NB4 (cell line): ENCODE measurements around the gene SLC6A11.

Experiments
- POLR2A ChIP-seq: IDR thresholded peaks from 2 replicates; pipeline ENCODE4 v1.6.1; 2011; ENCODE audit warnings: mild to moderate bottlenecking; ENCODE audit not compliant: insufficient read length; ENCODE audit errors: extremely low read depth
- TF ChIP-seq, protein P1 (sequence below): IDR thresholded peaks from one replicate; pipeline ENCODE4 v1.5.1; 2012; ENCODE audit warnings: low read depth, low read length
- TF ChIP-seq, protein P2 (sequence below): IDR thresholded peaks from 2 replicates; pipeline ENCODE4 v1.6.1; 2011; ENCODE audit warnings: low read depth, low read length

DNA sequence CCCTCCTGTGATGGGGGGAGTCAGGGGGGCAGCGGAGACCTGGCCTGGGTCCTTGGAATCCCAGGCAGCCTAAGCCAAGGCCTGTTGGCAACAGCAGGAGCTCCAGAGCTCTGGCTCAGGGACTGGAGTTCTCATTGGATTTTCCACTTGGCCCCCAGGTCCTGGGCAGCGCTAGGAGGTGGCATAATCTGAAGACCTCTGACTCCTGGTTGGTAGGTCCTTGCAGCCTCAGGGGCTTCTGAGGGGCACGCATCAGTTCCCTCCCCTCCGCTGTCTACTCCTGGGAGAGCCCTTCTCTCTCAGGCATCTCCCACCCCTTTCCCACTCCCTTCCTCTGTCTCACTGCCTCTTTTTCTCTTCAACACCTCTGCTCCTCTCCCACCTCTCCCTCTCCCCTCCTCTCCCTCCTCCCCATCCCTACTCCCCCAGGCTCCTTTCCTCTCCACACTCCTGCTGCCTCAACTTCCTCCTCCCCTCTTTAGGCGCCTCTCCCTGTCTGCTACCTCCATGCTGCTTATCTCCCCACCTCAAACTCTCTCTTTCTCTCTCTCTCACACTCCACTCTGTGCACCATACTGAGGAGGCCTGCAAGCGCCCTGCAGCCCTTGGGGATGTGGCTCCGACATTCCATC is 135.4 kb downstream of the SLC6A11 start:
- TF ChIP-seq, protein P1, sequence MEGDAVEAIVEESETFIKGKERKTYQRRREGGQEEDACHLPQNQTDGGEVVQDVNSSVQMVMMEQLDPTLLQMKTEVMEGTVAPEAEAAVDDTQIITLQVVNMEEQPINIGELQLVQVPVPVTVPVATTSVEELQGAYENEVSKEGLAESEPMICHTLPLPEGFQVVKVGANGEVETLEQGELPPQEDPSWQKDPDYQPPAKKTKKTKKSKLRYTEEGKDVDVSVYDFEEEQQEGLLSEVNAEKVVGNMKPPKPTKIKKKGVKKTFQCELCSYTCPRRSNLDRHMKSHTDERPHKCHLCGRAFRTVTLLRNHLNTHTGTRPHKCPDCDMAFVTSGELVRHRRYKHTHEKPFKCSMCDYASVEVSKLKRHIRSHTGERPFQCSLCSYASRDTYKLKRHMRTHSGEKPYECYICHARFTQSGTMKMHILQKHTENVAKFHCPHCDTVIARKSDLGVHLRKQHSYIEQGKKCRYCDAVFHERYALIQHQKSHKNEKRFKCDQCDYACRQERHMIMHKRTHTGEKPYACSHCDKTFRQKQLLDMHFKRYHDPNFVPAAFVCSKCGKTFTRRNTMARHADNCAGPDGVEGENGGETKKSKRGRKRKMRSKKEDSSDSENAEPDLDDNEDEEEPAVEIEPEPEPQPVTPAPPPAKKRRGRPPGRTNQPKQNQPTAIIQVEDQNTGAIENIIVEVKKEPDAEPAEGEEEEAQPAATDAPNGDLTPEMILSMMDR: no peak
- TF ChIP-seq, protein P2, sequence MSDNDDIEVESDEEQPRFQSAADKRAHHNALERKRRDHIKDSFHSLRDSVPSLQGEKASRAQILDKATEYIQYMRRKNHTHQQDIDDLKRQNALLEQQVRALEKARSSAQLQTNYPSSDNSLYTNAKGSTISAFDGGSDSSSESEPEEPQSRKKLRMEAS: no peak
- TF ChIP-seq POLR2A: no peak
